GM21529 (cell line): ENCODE results near the gene OR10A3.
A peak's percentile ranks its signal among the peaks of the same experiment; 100 is the strongest.
"Not testable (repeated sequence)": the region's sequence is repeated elsewhere in the genome, so short reads cannot be mapped to it uniquely, and the experiment has no call there.

Source experiments
- ATAC-seq: cut with Tn5 transposase; IDR thresholded peaks from one replicate; pipeline ENCODE4 v1.9.1; 2021; ENCODE audit not compliant: unreplicated experiment

Gene OR10A3, protein sequence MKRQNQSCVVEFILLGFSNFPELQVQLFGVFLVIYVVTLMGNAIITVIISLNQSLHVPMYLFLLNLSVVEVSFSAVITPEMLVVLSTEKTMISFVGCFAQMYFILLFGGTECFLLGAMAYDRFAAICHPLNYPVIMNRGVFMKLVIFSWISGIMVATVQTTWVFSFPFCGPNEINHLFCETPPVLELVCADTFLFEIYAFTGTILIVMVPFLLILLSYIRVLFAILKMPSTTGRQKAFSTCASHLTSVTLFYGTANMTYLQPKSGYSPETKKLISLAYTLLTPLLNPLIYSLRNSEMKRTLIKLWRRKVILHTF

DNA sequence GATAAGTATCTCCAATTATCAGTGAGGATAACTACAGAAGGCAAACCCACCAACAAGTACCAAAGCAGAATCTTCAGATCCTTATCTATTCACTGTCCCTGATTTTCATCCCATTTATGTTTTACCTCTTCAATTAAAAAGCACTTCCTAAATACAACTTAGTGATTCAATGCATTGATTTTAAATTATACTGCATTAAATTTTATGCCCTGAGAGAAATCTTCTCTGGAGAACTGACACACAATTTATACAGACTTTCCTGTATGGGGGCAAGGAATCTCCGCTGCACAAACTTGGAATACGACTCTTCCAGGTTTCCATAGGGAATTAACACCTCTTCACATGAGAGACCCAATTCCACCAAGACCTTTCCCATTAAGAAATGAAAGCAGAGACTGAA, at the start of gene OR10A3:
Gene OR10A3, minus strand, starts transcription at position 101 of the 400 bp plus-strand sequence. CDS start 2,188 bp downstream, outside the sequence.
- ATAC-seq, result no peak

DNA sequence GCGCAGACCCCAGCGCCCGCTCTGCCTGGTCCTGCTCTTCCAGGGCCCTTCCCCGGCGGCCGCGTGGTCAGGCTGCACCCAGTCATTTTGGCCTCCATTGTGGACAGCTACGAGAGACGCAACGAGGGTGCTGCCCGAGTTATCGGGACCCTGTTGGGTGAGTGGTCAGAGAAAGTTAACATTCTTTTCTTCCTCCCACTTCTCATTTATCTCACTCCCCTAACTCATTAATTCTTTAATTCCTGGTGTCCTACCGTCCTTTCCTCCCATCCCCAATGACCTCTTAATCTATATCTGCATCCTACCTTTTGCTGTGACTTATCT, 46.0 kb upstream of the OR10A3 start:
- not testable (repeated sequence) for ATAC-seq

DNA sequence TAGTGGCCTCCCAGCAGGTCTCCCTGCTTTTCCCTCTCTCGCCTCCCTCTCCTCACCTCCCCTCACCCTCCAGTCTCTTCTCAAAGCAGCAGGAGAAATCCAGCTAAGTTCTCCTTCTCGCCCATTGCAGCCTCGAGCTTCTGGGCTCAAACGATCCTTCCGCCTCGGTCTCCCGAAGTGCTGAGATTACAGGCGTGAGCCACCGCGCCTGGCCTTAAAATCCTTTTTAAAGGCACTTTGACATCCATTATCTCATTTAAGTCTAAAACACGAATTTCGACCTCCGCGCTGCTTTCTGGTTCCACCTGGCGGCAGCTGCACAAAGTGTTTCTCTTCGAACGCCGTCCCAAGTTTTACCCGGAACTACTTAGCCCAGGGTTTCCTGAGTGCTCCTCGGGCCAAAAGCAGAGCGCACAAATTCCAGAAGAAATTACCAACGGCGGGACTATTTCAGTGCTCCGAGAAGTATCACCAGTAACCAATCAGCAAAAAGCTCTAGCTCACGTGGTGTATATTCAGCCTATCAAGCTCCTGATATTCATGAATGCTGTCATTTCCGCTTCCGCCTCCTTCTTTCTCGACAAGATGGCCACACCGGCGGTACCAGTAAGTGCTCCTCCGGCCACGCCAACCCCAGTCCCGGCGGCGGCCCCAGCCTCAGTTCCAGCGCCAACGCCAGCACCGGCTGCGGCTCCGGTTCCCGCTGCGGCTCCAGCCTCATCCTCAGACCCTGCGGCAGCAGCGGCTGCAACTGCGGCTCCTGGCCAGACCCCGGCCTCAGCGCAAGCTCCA, 45.5 kb upstream of the OR10A3 start, which contains the start of gene EIF3F:
Gene EIF3F, plus strand, starts transcription at position 570 of the 792 bp plus-strand sequence. Its CDS starts 16 bp downstream, at position 586.
- peak; percentile 96 for ATAC-seq

DNA sequence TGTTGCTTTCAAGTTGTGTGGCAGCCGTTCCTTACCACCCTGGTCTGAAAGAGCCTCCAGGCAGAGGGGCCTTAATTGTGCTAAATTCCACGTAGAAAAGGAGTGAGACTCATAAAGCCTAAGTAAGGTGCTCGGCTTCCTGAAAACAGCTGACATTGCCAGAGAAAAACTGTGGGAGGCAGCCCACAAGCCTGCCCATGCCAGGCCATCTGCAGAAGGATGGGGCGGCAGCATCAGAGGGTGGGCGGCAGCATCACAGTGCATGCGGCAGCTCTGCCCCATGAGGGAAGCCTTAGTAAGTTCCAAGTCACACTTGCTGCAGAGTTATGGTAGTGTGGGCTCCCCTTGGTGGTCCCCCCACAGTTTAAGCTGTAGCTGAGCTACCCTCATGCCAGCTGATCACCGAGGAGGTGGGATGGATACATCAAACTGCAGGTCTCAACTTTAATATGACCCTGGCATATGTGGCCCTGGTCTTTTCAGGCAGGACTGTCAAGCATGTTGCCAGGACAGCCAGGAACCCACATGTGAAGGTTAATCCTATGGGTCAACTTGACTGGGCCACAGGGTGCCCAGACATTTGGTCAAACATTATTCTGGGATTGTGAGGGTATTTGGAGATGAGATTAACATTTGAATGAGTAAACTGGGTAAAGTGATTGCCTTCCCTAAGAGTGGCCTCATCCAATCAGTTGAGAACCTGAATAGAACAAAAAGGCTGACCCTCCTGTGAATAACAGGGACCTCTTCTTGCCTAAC, 42.5 kb upstream of the OR10A3 start:
- no peak for ATAC-seq

DNA sequence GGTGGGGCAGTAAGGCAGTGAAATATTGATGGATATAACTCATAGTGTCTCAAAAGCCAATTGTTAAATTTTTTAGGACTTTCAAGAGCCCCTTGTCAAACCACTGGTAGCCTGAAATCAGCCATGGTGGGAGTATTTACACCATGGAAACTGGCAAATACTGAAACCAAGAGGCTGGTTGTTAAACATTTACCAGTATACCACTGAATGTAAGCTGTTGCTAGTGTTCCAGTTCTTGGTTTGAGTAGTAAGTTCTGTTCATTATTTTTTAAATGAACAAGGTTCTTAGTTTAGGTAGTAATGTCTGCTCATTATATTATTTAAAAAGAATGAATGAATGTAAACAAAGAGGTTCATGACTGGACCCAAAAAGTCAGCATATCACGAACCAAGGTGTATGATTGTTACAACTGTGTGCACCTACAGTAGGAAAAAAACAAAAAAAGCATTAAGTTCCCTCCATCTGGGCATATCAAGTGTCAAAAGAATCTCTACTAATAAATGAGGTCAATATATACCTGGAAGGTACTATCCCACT, 41.1 kb upstream of the OR10A3 start:
- peak; percentile 29 for ATAC-seq

DNA sequence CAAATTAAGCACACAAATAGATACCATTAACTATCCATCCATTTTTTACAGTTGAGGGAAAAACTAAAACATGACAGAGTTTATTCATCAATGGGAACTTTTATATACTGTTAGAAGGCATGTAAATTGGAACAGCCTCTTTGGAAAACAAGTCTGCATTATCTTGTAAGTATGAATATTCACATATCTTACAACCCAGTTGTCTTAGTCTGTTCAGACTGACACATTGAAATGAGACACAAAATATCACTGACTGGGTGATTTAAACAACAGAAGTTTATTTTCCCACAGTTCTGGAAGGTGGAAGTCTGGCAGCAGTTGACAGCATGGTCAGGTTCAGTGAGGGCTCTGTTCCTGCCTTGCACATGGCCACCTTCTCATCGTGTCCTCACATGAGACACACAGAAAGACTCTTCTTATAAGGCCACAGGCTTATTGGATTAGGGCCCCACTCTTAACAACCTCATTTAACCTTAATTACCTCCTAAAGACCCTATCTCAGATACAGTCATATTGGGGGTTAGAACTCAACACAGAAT, 40.2 kb upstream of the OR10A3 start:
- ATAC-seq, result no peak

DNA sequence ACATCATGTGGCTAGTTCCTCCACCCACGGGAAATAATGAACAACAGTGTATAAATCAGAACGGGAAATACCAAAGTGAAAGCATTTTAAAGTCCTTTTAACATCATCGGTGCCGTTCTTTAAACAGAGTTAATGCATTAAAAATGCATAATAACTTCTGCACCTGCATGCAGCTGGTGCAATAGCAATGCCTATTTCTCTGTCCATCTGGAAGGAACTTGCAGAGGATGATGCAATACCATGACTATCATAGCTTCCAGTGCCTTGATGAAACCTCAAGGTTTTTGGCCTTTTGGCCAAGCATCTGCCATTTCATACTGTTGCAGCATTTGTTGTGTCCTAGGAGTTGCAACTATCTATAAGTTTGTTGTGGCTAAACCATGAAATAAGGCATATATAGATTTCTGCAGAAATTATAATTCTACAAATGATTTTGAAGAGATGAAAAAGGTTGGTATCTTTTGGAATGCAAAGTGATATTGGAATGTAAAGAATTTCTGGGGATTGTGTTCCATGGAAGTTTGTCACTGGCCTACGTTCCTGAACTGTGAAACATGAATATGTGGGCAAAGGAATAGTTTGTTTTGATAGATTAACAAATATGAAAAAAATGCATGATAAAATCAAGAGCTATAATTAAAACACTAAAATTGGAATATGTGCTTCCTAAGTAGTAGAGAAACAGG, 35.9 kb upstream of the OR10A3 start:
- ATAC-seq, result no peak

DNA sequence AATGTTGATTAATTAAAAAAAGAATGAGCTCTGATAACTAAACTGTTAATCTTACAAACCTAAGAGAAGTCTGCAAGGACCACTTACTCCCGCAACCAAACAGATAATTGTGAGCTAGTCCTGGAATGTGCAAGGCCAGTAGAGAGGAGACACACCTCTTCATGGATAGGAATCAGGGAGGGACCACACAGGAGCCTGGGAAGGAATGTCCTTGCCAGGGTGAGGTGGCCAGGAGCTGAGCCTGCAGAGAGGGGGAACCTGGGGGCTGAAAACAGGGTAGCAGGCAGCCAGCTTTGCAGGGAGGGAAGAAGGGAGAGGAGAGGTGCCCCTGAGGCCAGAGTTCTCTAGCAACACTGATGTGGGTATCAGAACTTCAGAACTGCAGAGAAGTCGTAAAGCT, 33.2 kb upstream of the OR10A3 start:
- ATAC-seq, result no peak

DNA sequence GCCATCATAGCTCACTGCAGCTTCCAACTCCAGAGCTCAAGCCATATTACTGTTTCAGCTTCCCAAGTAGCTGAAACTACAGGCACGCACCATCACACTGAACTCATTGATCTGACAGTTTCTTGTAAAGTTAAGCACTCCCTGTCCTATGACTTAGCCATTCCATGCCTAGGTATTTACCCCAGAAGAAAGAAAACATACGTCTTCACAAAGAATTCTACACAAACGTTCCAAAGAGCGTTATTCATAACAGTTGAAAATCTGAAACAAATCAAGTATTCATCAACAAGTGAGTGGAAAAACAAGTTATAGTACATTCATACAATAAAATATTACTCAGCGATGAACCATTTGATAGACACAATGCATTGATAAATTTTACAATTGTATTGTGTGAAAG, 31.5 kb upstream of the OR10A3 start:
- no peak for ATAC-seq

DNA sequence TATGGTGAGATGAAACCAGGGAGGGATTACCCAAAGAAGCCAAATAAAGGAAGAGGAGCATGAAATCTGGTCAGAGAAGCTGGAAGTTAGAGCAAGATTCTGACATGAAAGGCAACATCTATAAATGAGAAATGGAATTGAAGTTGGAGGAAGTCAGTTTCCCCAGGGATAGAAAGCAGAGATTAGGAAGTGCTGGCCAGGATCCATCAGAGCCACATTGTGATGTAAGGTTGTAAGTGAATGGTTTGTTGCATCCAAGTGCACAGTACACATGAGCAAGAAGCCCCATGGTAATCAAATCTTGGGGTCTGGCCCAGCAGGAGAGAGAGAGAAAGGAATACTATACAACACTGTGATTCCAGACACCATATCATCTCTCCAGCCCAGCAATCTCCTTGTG, 30.3 kb upstream of the OR10A3 start:
- ATAC-seq, result no peak

DNA sequence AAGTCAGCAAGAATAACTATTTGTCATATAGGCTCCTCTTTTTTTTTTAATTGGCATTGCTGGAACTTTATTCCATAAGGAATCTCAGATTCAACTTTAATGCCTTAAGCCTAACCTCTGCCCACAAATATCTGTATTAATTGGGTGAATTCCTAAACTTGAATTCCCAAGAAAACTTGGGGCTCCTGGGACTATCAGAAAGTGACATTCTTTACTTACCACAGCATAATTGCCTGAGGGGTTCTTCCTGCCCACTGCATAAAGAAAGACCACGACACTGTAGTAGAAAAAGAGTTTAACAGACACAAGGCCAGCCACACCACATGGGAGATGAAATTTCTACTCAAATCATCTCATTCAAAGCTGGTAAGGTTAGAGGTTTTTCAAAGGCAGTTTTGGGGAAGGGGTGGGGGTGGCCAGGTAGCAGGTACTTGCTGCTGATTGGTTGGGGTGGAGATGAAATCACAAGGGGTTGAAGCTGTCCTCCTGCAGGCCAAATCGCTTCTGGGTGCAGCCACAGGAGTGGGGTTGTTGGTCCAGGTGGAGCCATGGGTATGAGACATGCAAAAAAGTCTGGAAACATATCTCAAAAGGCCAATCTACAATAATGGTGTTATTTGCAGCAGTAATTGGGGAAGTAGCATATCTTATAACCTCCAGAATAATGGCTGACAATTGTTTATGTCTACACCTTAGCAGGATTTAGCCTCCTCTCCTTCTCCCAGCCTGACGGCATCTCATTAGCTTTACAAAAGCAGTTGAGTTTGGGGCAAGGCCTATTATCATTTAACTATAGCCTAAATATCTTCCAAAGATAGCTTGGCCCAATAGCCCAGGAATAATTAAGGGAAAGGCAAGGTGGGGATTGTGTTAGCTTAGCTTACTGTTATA, 28.5 kb upstream of the OR10A3 start:
- no peak for ATAC-seq

DNA sequence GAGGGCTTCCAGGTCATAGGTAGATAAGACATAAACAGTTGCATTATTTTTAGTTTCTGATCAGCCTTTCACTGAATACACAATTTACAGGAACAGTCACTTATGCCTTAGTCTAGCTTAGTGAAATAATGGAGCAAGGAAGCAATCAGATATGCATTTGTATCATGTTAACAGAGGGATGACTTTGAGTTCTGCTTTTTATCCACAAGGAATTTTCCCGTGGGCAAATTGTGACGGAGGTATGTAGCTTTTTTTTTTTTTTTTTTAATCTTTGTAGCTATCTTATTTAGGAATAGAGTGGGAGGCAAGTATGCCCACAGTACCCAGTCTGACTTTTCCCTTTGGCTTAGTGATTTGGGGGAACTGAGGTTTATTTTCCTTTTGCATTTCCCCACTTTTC, 27.2 kb upstream of the OR10A3 start:
- no peak for ATAC-seq

DNA sequence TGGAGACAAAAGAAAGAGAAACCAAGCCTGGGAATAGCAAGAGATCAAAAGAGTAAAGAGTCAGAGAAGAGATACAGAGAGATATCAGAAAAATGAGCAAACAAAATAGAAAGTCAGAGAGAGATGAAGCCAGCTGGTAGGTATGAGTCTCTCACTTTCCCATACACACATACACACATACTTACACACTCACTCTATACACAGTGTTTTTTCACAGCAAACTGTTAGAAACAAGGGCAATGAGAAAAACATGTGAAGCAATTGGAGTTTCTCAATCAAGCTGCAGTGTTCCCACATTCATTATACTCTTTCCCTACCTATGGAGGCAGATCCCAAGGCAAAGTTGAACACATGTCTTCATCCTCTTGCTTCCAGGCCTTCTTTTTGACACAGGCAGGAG, 26.3 kb upstream of the OR10A3 start:
- no peak for ATAC-seq

DNA sequence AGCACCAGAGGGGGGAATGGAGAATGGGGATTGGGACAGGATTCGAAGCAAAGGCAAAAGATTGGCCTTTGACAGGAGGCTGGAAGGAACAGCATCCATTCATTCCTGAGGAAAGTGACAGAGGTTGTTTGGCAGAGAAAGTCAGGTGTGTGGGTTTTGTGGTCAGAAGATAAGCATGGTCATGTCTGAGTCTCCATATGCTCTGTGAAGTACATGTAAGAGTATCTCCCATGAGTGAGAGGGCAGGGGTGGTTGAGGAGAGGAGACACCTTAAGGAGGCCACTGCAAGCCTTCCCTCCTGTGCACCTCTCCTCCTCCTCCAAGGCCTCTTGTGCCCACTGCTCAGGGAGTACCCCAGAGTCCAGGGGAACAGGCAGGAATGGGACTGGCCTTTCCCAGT, 25.6 kb upstream of the OR10A3 start:
- ATAC-seq, result no peak

DNA sequence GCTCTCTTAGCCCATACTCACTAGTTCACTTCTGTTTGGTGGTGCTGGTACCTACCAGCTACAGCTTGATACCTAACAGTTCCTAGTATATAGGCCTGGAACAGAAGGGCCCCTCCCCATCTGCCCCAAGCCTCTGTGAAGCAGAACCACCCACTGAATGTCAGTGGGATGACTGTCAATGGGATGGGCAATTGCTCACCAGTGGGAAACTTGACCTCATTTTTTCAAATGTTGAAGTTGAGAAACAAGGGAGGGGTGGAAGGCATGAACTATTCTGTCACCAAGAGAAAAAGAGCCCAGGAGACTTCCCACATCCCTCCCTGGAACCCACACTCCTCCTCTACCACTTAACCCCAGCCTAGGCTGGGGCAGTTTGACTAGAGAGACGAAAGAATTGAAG, 23.9 kb upstream of the OR10A3 start, which contains the start of gene NLRP10:
Gene NLRP10, minus strand, starts transcription at position 62 of the 400 bp plus-strand sequence. CDS start 1,952 bp downstream, outside the sequence.
- no peak for ATAC-seq

DNA sequence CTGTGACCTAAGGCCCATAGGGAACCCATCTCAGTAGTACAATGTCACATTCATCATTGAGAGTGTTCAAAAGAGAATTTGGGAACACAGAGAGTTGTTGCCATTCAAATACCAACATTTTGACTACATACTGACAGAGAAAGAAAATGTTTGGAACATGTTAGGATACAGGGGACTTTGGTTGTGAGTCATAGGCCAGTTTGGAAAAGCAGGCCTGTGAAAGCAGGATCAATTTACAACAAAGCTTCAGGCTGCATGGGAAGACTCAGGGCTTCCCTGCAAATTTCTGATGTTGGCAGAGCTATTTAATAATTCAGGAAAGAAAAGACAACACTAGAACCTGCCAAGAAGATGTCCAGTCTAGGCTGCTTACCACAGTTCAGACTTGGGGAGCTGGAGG, 23.4 kb upstream of the OR10A3 start:
- ATAC-seq, result no peak

DNA sequence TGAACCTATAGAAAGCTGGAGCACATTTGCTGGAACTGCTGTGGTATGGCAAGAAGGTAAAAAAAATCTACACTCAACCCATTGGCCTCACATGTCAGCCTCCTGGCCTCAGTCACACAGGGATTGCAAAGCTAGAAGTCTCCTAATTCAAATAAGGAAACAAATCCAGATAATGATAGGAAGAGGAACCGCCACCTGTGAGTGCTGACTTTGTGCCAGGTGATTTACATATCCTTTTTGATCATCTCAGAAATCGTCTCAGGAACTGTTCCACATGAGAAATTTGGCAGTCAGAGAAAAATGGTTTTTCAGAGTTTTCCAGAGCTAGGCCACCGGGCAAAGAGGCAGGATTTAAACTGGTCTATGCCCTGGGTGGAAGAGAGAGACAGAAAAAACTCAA, 22.8 kb upstream of the OR10A3 start:
- no peak for ATAC-seq

DNA sequence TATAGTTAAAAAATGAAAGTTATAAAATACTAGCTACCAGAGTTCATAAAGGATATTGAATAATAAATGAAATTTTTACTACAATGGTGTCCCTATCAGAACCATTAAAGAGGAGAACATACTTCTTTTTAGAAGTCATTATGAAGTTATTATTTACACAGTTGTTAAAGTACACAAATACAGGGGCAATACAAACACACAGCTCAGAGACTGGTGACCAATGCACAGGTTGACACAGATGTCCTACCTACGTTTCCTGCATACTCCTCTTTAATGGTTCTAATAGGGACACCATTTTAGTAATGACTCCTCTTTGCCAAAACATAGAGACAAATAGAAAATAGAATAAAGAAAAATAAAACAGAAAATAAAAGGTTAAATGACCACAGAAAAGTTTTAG, 13.7 kb upstream of the OR10A3 start:
- no peak for ATAC-seq

DNA sequence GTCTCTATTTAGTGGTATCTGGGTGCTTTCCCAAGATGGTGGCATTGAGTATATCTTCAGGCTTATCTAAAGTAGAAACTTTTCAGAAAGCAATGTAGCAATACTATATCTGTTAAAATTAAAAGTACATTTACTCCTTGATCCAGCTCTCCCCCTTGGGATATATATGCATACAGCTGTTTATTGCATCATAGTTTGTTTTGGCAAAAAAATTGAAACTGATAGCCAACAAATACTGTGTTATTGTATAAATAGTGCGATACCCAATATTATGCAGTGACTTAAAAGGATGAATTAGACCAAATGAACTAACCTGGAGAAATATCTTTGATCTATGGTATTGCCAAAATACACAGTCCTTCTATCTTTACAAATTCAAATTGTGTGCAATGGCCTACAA, 8.4 kb upstream of the OR10A3 start:
- ATAC-seq, result no peak
